Kidney tubule cell (primary cell): Measurements from ENCODE around the gene PTPRCAP.
"Not testable (repeated sequence)": the region's sequence is repeated elsewhere in the genome, so short reads cannot be mapped to it uniquely, and the experiment has no call there.

Experiments used
- DNase-seq: peaks from one replicate; pipeline ENCODE4 v3.0.0-alpha.2; 2018; ENCODE audit warnings: low spot score

The PTPRCAP gene

GRCh38 chr11:67440229-67441097 lies 3.0 kb upstream of the PTPRCAP start:
- DNase-seq = no peak

- DNase-seq = peak; percentile 43
Measured at GRCh38 chr11:67439321-67440228, 2.1 kb upstream of the PTPRCAP start.

- DNase-seq = no peak
Measured at GRCh38 chr11:67438158-67438902, 848 bp upstream of the PTPRCAP start.

- no peak for DNase-seq
Measured at GRCh38 chr11:67437809-67438157, 301 bp upstream of the PTPRCAP start.

- DNase-seq = no peak
Measured at GRCh38 chr11:67436459-67437081, 912 bp downstream of the PTPRCAP start.

GRCh38 chr11:67435727-67436458 lies 1.6 kb downstream of the PTPRCAP start:
- no peak for DNase-seq

GRCh38 chr11:67435031-67435726 lies 2.3 kb downstream of the PTPRCAP start:
- DNase-seq = no peak

GRCh38 chr11:67434395-67434881 lies 3.0 kb downstream of the PTPRCAP start:
- no peak for DNase-seq

GRCh38 chr11:67433536-67434394 lies 3.7 kb downstream of the PTPRCAP start:
- no peak for DNase-seq

GRCh38 chr11:67432655-67433349 lies 4.7 kb downstream of the PTPRCAP start:
- no peak for DNase-seq

- no peak for DNase-seq
Measured at GRCh38 chr11:67431346-67432249, 5.9 kb downstream of the PTPRCAP start.

- no peak for DNase-seq
Measured at GRCh38 chr11:67429722-67430121, 7.8 kb downstream of the PTPRCAP start.

GRCh38 chr11:67429038-67429668 lies 8.3 kb downstream of the PTPRCAP start:
- DNase-seq = no peak

GRCh38 chr11:67428052-67429001 lies 9.2 kb downstream of the PTPRCAP start, which contains the start of gene RPS6KB2:
TSS of gene RPS6KB2 (plus strand) at chr11:67428494. CDS start at chr11:67428546, 52 bp downstream.
- peak; percentile 96 for DNase-seq

GRCh38 chr11:67427364-67427859 lies 10.1 kb downstream of the PTPRCAP start:
- not testable (repeated sequence) for DNase-seq
